HEK293T (cell line): Measurements from ENCODE around the gene MYO18B.

Experiments
- ARNT ChIP-seq: fragments of 450-650 bp; IDR thresholded peaks from 2 replicates; pipeline ENCODE4 v1.6.1; 2017; ENCODE audit warnings: mild to moderate bottlenecking
- BHLHE40 ChIP-seq: fragments of 450-650 bp; IDR thresholded peaks from 2 replicates; pipeline ENCODE4 v1.6.1; 2016; ENCODE audit warnings: mild to moderate bottlenecking, moderate library complexity, borderline replicate concordance
- FOXK2 ChIP-seq: fragments of 450-650 bp; IDR thresholded peaks from 2 replicates; pipeline ENCODE4 v1.6.1; 2016; ENCODE audit warnings: mild to moderate bottlenecking
- FOXM1 ChIP-seq: fragments of 450-650 bp; IDR thresholded peaks from 2 replicates; pipeline ENCODE4 v1.6.1; 2017; ENCODE audit warnings: mild to moderate bottlenecking, borderline replicate concordance
- HDGF ChIP-seq: fragments of 450-650 bp; IDR thresholded peaks from 2 replicates; pipeline ENCODE4 v1.6.1; 2017; ENCODE audit warnings: antibody characterized with exemption, borderline replicate concordance
- SP1 ChIP-seq: fragments of 450-650 bp; IDR thresholded peaks from 2 replicates; pipeline ENCODE4 v1.6.1; 2017

DNA sequence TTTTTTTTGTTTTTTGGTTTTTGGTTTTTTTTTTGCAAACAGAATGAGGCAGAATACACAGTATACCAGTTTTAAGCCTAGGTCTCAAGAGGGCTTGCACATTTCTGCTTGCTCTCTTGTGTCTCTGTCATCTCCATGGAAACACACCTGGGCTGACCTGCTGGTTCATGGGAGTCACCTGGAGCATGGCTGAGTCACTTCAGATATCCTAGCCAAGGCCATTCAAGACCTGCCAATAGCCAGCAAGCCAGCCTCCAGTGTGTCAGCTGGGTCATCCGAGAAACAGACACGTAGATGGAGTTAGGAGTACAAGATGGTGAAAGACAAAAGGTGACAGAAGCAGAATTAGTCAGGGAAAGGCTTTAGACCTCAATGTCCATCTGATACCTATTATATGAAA is 303.1 kb downstream of the MYO18B start:
- TF ChIP-seq FOXM1 (no peak), SP1 (no peak), HDGF (no peak), FOXK2 (no peak), BHLHE40 (no peak), ARNT (no peak)
